SHP77 (cell line): ENCODE measurements around the gene PTPRT.

Source experiments
- DNase-seq, 2 experiments: peaks; one replicate each; lab custom pipeline; 2025; lab: John Stamatoyannopoulos, UW

PTPRT gene

DNA sequence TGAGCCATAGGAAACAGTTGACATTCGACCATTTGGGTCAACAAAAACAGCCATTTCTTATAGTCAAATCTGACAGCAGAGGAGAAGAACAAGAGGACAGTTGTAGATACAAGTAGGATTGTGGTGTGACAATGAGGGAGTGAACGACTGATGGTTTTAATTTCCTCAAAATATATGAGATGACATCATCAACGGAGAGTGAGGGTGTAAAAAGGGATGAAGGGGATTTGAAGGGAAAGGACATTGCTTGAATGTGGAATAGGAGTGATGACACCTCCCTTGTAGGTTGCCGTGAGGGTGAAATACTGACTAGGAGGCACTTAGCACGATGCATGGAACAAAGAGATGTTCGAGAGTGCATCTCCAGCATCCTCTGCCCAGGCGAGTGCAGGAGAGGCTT lies 1071.7 kb downstream of the PTPRT start:
- no peak for DNase-seq

DNA sequence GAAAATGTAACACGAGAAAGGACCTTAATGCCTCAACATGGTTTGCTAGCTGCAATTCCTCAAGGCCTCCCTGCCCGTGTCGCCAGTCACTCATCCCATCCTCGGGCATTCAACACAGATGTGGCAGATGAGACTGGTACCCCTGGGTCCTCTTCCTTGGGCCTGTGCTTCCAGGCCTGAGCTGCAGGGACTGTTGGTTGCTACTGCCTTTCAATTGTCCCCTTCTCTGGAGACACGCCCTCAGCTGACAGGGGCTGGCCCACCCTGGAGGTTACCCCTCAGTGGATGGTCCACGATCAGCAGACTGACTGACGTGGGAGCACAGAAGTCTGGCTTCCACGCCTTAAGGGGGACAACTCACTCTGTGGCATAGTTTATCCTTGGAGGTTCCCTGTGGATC lies 1076.5 kb downstream of the PTPRT start:
- DNase-seq, result no peak

DNA sequence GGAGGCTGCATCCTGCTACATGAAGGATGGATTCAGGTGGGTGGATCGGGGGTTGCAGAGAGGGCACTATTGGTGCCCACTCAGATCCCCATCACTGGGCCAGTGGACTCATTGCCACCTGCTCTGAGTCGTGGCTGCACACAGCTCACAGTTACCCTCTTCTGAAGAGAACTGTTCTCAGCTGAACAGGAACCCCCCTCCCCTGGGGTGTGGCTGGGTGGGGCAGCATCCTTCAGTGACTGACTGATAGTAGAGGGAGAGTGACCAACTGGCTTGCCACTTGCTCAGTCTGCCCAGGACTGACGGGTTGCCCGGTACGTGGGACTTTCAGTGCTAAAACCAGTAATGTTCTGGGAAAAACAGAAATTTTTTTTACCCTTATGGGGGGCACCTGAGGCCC lies 1077.5 kb downstream of the PTPRT start:
- DNase-seq, result no peak

DNA sequence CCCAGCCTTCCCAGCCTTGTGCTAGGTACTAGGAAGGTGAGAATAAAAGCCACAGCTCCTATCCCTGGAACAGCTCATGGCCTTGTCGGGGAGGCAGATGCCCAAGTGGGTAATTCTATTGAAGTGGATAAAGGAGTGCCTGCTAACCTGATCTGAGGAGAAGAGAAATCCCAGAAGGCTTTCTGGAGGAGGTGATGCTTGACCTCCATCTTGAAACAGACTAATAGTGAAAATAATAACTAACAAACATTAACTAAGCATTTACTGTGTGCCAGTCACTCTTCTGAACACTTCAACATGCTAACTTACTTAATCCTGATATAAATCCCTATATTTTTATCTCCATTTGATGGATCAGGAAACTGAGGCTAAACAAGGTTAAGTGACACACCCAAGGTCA lies 1078.4 kb downstream of the PTPRT start:
- no peak for DNase-seq

DNA sequence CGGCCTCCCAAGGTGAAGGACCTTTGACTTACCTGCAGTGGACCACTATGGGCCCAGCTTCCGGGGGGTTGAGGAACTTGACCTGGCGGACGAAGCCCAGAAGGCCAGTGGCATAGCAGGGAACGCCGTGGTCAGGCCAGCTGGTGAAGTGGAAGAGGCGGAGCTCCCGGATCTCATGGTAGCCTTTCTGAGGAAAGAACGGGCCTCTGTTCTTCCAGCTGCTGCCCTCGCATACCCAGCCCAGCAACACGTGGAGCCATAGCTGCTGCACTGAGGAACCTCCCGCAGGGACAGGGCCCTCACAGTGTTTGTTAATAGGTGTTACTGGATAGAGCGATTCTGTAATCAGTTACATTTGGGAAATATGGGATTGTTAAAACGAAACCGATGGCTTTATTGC lies 1079.4 kb downstream of the PTPRT start:
- DNase-seq, result no peak

DNA sequence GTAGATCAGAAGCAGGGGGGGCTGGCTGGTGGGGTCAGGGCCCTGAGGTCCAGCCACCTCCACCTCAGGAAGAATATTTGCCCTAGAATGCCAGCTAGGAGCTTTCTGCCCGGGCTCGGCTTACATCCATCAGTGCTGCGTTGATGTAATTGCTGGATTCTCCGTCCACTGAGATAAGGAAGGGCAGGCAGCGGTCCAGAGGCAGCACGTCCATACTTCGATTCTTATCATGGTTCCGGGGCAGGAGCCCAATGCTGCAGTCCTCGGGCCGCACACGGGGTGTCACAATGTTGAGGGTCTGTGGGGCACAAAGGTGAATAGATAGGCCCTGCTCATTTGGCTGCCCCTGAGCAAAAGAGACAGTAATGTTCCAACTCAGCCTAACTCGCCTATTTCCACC lies 1087.7 kb downstream of the PTPRT start:
- no peak for DNase-seq

DNA sequence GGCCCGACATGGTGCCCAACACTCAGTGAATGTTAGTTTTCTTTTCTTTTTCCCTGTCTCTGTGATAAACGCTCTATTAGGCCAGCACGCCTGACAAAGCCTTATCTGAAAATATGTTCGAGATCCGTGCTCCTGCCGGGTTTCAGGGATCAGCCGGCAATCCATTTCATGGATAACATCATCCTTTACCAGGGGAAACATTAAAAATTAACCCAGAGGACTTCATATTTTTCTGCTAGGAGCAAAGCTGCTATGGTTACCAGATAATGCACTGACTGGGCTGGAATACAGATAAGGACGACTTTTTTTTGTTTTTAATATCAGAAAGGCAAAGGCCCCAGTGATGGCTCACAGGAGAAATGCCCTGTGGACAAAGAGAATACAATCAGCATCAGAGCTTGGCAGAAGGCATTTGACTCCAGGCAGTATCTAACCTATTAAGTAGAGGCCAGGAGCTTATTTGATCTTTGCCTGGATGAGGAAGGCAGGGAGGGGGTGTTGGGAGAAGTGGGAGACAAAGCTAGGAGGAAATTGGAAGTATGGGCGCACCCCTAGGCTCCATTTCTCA lies 1089.5 kb downstream of the PTPRT start:
- no peak for DNase-seq

DNA sequence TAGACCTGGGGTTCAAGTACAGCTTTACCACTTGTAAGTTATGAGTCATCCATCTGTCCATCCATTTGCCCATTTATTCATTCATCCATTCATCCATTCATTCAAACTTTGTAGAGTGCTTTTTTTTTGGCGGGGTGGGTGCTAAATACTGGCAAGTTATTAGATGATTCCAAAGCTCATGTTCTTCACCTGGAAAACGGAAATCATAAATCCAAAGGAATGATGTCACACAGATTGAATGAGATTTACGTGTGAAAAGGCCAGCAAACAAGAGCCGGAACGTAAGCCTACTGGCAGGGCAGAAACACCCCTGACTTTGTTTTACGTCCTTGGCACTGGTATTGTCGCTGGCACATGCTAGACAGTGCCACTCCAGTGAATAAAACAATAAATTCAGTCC lies 1090.6 kb downstream of the PTPRT start:
- peak; percentile 83 to 87 for DNase-seq

DNA sequence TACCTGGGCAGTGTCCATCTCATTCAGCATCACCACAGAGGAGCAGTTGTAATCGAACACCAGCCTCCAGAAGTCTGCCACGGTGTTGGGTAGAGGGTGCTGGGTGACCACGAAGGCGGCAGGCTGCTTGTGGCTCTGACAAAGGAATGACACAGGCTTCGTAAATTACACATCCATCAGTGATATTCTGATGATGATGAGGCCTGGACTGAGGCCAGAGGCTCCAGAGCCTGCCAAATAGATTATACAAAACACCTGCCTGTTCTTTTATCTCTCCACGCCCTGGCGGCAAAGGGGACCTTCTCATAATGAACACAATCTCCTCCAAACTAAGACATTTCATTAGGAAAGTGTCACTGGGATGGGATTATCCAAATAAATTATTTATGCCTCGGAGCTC lies 1091.3 kb downstream of the PTPRT start:
- peak; percentile 80 to 83 for DNase-seq

DNA sequence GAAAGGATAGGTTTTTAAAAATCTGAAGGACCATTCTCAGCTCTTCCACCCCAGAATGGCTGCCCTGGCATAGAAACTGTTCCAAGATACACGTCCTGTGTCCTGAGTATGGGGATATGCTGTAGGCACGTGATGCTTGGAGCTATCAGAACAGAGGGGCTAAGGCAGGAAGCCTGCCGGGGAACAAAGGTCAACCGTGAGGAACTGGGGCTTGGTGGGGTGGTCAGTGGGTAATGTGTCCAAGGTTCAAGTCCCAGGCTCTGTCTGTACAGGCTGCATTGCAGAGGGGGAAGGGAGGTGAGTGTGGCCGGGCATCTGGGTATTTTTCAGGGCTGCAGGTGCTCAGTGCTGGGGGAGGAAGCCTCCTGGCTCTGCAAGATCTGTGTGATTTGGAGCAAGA lies 1092.0 kb downstream of the PTPRT start:
- peak in 1 of 2 experiments; percentile 41 for DNase-seq

DNA sequence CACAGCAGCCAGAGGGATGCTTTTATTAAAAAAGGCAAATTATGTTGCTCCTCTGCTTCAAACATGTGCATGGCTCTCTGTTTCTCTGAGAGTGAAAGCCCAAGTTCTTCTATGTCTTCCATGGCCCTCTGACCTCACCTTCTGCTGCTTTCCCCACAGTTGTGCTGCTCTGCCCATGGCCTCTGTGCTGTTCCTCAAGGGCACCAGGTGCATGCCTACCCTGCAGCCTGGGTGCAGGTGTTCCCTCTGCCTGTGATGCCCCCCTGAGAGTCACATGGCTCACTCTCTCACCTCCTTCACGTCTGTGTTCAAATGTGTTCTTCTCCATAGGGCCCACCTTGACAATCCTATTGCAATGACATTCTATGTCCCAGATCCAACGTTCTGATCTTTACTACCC lies 1094.5 kb downstream of the PTPRT start:
- DNase-seq, result peak in 1 of 2 experiments; percentile 49

DNA sequence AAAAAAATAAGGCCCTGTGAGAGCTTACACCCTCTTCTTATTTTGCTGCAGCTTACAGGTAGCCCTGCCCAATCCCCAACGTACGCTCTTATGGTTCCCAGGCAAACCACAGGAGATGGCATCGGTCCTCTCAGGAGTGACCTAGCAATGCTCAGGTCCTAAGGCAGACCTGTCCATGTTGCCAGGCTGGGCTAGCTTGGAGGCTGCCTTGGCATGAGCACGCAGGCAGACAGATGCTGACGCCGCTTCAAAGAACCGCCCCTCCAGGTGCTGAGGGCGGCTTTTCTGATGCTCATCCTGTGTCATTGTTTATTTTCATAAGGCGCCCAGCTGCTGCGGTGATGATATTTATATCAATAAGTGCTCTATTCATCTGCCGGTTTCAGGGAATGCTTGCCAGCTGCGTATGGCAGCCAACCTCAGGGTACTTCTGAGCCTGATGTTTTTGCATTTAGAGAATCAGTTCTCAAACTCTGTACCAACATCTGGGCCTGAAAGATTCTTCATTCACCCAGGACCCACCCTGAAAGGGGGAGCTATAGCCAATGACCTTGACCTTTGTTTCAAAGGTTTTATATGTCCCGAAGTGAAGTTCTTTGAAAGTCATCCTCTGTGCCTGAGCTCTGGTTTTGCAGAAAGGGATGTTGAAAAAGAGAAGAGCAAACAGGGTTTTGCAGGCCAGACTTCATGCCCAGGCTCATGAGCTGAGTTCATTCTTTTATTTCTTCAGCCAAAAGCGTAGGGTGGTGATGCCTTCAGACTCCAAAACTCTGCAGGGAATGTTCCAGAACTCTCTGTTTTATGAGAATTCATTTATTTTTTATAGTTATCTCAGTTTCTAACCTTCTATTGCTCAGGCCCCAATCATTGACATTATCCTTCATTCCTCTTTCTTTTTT lies 1095.9 kb downstream of the PTPRT start:
- peak; percentile 93 to 98 for DNase-seq

DNA sequence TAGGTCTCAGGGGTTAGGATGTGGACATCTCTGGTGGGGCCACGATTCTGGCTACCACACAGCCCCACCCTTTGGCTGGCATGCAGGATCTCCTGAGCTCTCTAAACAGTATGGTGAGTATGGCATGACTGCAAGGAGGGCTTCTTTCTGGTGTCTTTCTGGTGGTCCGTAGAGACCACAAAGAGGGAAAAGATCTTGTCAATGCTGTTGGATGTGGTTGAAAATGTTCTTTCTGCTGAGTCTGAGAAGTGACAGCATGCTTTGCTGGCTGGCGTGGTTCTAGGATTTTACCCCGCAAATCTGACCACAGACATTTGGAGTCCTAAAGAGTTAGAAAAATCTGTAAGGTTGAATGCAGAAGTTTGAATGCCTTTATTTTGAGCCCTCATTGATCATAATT lies 1096.7 kb downstream of the PTPRT start:
- DNase-seq, result no peak

DNA sequence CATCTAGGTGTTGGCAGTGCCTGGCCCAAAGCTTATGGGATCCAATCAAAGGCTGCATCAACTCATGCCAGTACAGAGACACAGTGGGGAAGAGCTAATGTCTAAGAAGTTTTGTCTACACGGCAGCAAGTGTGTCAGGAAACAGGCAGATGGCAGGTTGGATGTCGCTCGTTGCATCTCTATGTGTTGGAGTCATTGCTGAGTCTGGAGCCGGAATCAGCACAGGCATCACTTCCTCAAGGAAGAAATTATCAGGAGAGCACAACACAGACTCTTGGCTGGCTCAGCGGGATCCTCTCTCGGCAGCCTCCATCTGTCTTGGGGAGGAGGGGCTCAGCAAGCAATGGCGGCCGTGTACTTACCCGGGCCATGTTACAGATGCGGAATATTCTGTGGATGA lies 1104.3 kb downstream of the PTPRT start:
- DNase-seq, result no peak

DNA sequence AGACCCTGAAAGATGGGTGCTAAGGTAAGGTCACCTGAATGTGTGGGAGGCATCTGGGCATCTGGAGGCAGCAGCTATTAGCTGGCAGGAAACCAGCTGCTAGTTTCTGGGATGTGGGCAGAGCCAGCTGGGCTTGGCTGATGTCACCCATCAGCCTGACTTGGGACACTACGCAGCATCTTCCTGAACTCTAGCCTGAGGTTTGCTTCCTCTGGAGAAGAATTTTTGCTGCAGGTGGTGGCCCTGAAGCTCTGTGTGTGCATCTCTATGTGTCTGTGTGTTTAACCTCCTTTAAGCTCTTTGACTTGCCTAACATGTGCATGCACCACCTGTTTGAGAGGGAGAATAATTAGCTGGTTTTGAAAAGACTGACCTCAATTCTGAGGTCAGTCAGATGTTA lies 1106.4 kb downstream of the PTPRT start:
- peak in 1 of 2 experiments; percentile 66 for DNase-seq

DNA sequence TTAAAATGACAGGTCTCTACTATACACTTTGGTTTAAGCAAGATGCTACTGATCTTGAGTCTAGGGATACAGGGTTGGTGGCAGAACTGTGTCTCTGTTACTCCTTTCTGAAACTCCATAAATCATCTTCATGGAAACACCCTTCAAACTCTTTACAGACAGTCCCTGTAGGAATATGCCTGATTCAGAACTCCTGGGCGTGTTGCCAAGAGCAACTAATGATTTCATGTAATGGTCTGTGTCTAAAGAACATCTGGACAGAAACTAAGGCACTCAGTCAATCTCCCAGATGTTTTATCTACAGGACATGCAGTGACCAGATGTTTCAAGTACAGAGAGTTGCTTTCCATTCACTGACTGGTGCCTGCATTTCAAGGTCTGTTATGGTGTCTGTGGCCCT lies 1107.1 kb downstream of the PTPRT start:
- peak; percentile 74 to 78 for DNase-seq

DNA sequence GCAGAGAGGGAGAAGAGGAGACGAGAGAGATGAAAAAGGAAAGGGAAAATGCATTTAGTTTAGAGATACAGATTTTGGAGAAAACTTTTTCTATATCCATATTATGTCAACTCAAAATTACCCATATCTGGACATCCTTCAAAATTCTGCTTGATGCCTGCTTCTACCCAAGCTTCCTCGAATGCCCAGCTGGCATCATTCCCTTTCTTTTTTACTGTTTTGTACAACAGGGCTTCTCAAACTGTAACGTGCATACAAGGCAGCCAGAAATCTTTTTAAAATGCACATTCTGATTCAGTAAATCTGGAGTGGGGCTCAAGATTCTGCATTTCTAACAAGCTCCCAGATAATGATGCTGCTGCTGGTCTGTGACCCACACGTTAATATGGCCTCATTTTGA lies 1108.8 kb downstream of the PTPRT start:
- no peak for DNase-seq

DNA sequence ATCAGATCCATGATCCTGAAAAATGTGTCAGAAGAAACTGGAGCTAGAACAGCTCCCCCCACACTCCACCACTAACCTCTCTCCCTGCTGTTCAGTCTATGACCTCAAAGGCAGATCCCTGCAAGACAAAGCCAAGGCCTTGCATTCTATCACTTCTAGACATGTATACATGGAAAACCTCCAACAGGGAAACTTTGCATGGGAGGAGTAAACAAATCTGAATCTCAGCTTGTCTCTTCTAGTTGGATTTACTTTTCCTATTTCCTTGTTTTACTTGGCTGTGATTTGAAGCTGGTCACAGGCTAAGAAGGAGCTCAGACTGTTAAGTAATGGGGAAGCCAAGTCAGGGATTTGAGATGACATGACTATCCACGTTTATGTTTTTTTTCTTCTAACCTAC lies 1114.8 kb downstream of the PTPRT start:
- no peak for DNase-seq

DNA sequence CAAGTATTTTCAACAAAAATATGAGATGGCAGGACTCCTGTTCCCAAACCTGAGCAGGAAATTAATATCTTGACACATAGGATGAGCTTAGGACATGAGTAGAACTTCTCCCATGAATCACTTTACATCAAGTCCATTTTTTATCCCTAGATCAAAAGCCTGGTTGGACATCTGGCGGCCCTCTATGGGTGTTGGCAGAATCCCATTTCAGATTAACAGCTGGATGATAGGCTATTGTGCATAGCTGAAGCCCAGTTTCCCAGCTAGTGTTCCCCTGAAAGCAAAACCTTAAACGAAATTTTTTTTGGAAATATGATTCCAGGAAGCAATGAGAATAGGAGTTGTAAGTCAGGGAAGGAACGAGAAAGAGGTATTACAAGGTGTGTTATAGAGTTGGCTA lies 1122.1 kb downstream of the PTPRT start:
- no peak for DNase-seq

DNA sequence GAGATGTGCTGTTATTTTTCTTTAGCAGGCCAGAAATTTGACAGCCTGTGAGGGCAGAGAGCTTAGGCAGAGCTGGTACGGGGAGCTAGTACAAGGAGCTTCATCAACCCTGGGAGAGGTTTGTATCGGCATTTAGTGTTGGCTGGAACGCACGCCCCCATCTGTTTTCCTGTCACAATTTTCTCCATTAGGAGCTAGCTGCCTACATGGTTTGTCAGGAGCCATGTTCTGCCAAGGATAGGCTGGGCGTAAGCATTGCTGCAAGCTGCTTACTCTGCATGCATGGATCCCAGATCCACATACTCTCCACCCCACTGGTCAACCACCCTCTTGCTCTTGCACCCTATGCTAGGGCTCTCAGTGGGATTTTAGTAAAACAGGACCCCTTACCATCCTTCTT lies 1122.5 kb downstream of the PTPRT start:
- DNase-seq, result no peak

DNA sequence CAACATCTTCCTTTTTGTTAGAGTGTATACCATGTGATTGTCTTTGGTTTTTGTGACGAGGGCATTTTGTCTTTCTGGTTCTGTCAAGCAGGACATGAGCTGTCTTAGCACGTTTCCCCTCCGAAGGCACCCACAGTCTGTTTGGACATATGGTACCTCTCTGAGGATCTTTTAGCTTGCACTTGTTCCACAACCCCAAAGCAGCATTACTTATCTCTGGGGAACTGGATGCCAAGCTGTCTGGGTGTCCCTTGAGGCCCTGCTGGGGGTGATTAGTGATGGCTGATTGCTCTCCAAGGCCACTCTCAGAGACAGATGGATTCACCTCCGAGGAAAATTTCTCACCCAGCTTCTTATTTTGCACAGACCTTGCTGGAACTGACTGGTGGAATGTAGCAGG lies 1126.6 kb downstream of the PTPRT start:
- no peak for DNase-seq

DNA sequence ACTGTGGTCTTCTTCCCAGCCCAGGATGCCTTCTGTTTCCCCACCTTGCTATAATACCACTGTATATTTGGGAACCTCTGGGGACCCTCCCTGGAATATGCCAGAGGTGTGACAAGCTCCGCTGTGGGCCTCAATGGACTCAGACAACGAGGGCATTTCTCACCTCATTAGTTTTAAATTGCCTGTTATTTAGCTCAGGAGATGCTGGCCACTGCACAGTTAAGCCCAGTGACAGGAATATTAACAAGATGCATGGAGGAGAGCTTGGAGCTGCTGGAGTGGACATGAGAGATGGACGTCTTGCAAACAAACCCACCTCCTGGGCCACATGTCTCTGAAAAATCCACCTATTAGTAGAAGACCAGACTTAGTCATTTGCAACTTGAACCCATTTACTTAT lies 1136.4 kb downstream of the PTPRT start:
- no peak for DNase-seq

DNA sequence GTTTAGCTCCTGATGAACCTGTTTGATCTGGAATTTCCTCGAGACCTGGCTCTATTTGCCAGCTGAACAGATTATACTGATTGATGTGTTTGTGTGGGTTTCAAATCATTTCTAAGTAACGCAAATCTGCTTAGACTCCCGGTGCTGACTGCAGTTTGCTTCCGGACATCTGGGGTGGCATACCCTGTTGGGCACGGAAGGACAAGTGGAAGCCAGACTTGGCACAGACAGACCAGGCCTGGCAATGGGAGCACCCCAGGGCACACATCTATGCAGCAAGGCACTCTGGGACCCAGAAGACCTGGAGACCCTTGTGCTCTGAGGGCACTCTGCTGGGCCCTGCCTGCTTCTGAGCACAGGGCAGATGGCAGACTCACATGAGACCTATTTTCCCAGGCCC lies 1137.8 kb downstream of the PTPRT start:
- DNase-seq, result no peak
